HEK293 (cell line): ENCODE data around the gene MARF1.

Source experiments
- CTCF ChIA-PET: fragments of 350-600 bp; formaldehyde crosslinking; extraction: SDS; loops from one replicate; lab custom pipeline; 2021; ENCODE audit warnings: antibody characterized with exemption; lab: Yijun Ruan, JAX
- POLR2A ChIA-PET: fragments of 300-600 bp; formaldehyde crosslinking; extraction: SDS; loops from one replicate; lab custom pipeline; 2020; ENCODE audit warnings: antibody characterized with exemption, inconsistent platforms; lab: Yijun Ruan, JAX
- H3K27ac ChIP-seq: fragments of 200-500 bp; sonication (Bioruptor generic); 2 replicates; pipeline ENCODE4 v1.5.1; 2014; ENCODE audit warnings: low read depth, low read length, control low read depth, inconsistent platforms; ENCODE audit errors: extremely low read depth
- H3K36me3 ChIP-seq, 2 experiments: fragments of 200-500 bp in 1 of 2; sonication (Bioruptor generic) in 1 of 2; 1 replicate in 1 of 2; 2 replicates in 1 of 2; pipeline ENCODE4 v1.5.1; 2014 to 2017; ENCODE audit warnings: inconsistent platforms in 2 of 2, low read length in 2 of 2; ENCODE audit not compliant: control insufficient read depth in 2 of 2, insufficient read depth in 1 of 2
- H3K4me1 ChIP-seq: fragments of 200-500 bp; sonication (Bioruptor generic); 2 replicates; pipeline ENCODE4 v1.5.1; 2014; ENCODE audit warnings: mild to moderate bottlenecking, low read length, inconsistent platforms; ENCODE audit not compliant: control insufficient read depth, insufficient read depth
- H3K4me3 ChIP-seq: 2 replicates; pipeline ENCODE4 v1.5.1; 2011; ENCODE audit warnings: low read depth, mild to moderate bottlenecking, control low read depth, low read length, moderate library complexity
- H3K9me3 ChIP-seq: fragments of 200-500 bp; sonication (Bioruptor generic); 2 replicates; pipeline ENCODE4 v1.5.1; 2014; ENCODE audit warnings: low read depth, low read length, inconsistent platforms; ENCODE audit not compliant: control insufficient read depth, insufficient read depth
- RBAK ChIP-seq: fragments of 450-650 bp; formaldehyde crosslinking; IDR thresholded peaks from 2 replicates; pipeline ENCODE4 v1.5.1; 2016; ENCODE audit warnings: missing biosample characterization, missing genetic modification characterization
- REPIN1 ChIP-seq: fragments of 450-650 bp; formaldehyde crosslinking; IDR thresholded peaks from 2 replicates; pipeline ENCODE4 v1.5.1; 2017; ENCODE audit warnings: missing biosample characterization, missing genetic modification characterization, low read depth
- ZBTB26 ChIP-seq: fragments of 450-650 bp; formaldehyde crosslinking; optimal IDR thresholded peaks from 2 replicates; pipeline ENCODE3; 2016; ENCODE audit warnings: missing biosample characterization, mild to moderate bottlenecking, missing genetic modification characterization
- ZFP37 ChIP-seq: fragments of 450-650 bp; formaldehyde crosslinking; IDR thresholded peaks from 2 replicates; pipeline ENCODE4 v1.5.1; 2016; ENCODE audit warnings: missing biosample characterization, missing genetic modification characterization
- ZNF114 ChIP-seq: fragments of 450-650 bp; formaldehyde crosslinking; IDR thresholded peaks from 2 replicates; pipeline ENCODE4 v1.5.0; 2017; ENCODE audit warnings: missing biosample characterization, missing genetic modification characterization
- ZNF121 ChIP-seq: fragments of 450-650 bp; formaldehyde crosslinking; IDR thresholded peaks from 2 replicates; pipeline ENCODE4 v1.5.1; 2016; ENCODE audit warnings: missing biosample characterization, missing genetic modification characterization
- ZNF132 ChIP-seq: fragments of 450-650 bp; formaldehyde crosslinking; IDR thresholded peaks from 2 replicates; pipeline ENCODE4 v1.5.1; 2017; ENCODE audit warnings: missing biosample characterization, missing genetic modification characterization, borderline replicate concordance
- ZNF140 ChIP-seq: fragments of 450-650 bp; formaldehyde crosslinking; IDR thresholded peaks from 2 replicates; pipeline ENCODE4 v1.5.1; 2016; ENCODE audit warnings: missing biosample characterization, missing genetic modification characterization
- ZNF155 ChIP-seq: fragments of 450-650 bp; formaldehyde crosslinking; IDR thresholded peaks from 2 replicates; pipeline ENCODE4 v1.5.1; 2016; ENCODE audit warnings: missing biosample characterization, missing genetic modification characterization
- ZNF157 ChIP-seq: fragments of 450-650 bp; formaldehyde crosslinking; IDR thresholded peaks from 2 replicates; pipeline ENCODE4 v1.5.1; 2016; ENCODE audit warnings: missing biosample characterization, missing genetic modification characterization
- ZNF19 ChIP-seq: fragments of 450-650 bp; formaldehyde crosslinking; IDR thresholded peaks from 2 replicates; pipeline ENCODE4; 2016; ENCODE audit warnings: missing biosample characterization, missing genetic modification characterization, low read depth
- ZNF24 ChIP-seq: fragments of 450-650 bp; formaldehyde crosslinking; IDR thresholded peaks from 2 replicates; pipeline ENCODE4 v1.5.1; 2016; ENCODE audit warnings: missing biosample characterization, missing genetic modification characterization
- ZNF302 ChIP-seq: fragments of 450-650 bp; formaldehyde crosslinking; IDR thresholded peaks from 2 replicates; pipeline ENCODE4 v1.5.1; 2016; ENCODE audit warnings: missing biosample characterization, missing genetic modification characterization, low read depth
- ZNF350 ChIP-seq: fragments of 450-650 bp; formaldehyde crosslinking; IDR thresholded peaks from 2 replicates; pipeline ENCODE4 v1.5.0; 2017; ENCODE audit warnings: missing biosample characterization, mild to moderate bottlenecking, missing genetic modification characterization
- ZNF394 ChIP-seq: fragments of 450-650 bp; formaldehyde crosslinking; IDR thresholded peaks from 2 replicates; pipeline ENCODE4 v1.5.1; 2016; ENCODE audit warnings: missing biosample characterization, missing genetic modification characterization, mild to moderate bottlenecking, moderate library complexity, borderline replicate concordance
- ZNF426 ChIP-seq: fragments of 450-650 bp; formaldehyde crosslinking; IDR thresholded peaks from 2 replicates; pipeline ENCODE4 v1.5.1; 2017; ENCODE audit warnings: missing biosample characterization, missing genetic modification characterization, mild to moderate bottlenecking, inconsistent platforms, moderate library complexity
- ZNF433 ChIP-seq: fragments of 450-650 bp; formaldehyde crosslinking; IDR thresholded peaks from 2 replicates; pipeline ENCODE4 v1.5.1; 2016; ENCODE audit warnings: missing biosample characterization, missing genetic modification characterization, low read depth
- ZNF529 ChIP-seq: fragments of 450-650 bp; formaldehyde crosslinking; IDR thresholded peaks from 2 replicates; pipeline ENCODE4 v1.5.1; 2017; ENCODE audit warnings: missing genetic modification characterization, missing biosample characterization; ENCODE audit not compliant: insufficient replicate concordance
- ZNF555 ChIP-seq: fragments of 450-650 bp; formaldehyde crosslinking; conservative IDR thresholded peaks from 2 replicates; pipeline ENCODE4 v1.5.1; 2017; ENCODE audit warnings: missing biosample characterization, mild to moderate bottlenecking, missing genetic modification characterization, inconsistent platforms
- ZNF654 ChIP-seq: fragments of 450-650 bp; formaldehyde crosslinking; IDR thresholded peaks from 2 replicates; pipeline ENCODE4 v1.5.1; 2016; ENCODE audit warnings: low read depth, missing biosample characterization, missing genetic modification characterization
- ZNF664 ChIP-seq: fragments of 450-650 bp; formaldehyde crosslinking; IDR thresholded peaks from 2 replicates; pipeline ENCODE4 v1.5.1; 2016; ENCODE audit warnings: missing biosample characterization, missing genetic modification characterization
- ZNF670 ChIP-seq: fragments of 450-650 bp; formaldehyde crosslinking; IDR thresholded peaks from 2 replicates; pipeline ENCODE4 v1.5.1; 2016; ENCODE audit warnings: missing biosample characterization, missing genetic modification characterization, low read depth
- ZNF707 ChIP-seq: fragments of 450-650 bp; formaldehyde crosslinking; IDR thresholded peaks from 2 replicates; pipeline ENCODE4 v1.5.1; 2016; ENCODE audit warnings: missing biosample characterization, missing genetic modification characterization
- ZNF777 ChIP-seq: fragments of 450-650 bp; formaldehyde crosslinking; IDR thresholded peaks from 2 replicates; pipeline ENCODE4 v1.5.1; 2017; ENCODE audit warnings: missing biosample characterization, missing genetic modification characterization, borderline replicate concordance
- TF ChIP-seq, protein P1 (sequence below): fragments of 450-650 bp; formaldehyde crosslinking; conservative IDR thresholded peaks from 2 replicates; pipeline ENCODE4 v1.5.1; 2016; ENCODE audit warnings: low read depth, missing biosample characterization, missing genetic modification characterization
- TF ChIP-seq, protein P2 (sequence below): fragments of 450-650 bp; formaldehyde crosslinking; IDR thresholded peaks from 2 replicates; pipeline ENCODE4 v1.5.1; 2016; ENCODE audit warnings: missing biosample characterization, missing genetic modification characterization, low read depth
- TF ChIP-seq, protein P3 (sequence below): fragments of 450-650 bp; formaldehyde crosslinking; IDR thresholded peaks from 2 replicates; pipeline ENCODE4 v1.5.1; 2016; ENCODE audit warnings: missing biosample characterization, missing genetic modification characterization, low read depth

MARF1 gene

DNA sequence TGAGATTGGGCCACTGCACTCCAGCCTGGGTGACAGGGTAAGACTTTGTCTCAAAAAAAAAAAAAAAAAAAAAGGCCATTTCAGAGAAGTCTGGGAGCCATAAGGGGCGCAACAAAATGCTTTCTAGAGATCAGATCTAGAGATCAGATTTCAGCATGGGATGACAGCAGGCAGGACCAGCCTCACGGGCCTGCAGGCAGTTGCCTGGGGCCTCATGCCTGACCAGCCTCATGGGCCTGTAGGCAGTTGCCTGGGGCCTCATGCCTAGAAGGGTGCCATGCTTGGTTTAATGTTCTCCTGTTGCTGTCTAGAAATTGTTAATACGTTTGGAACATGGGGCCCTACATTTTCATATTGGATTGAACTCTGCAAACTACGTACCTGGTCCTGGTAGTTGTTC is 59.4 kb downstream of the MARF1 start (continued):
- TF ChIP-seq, protein P1, sequence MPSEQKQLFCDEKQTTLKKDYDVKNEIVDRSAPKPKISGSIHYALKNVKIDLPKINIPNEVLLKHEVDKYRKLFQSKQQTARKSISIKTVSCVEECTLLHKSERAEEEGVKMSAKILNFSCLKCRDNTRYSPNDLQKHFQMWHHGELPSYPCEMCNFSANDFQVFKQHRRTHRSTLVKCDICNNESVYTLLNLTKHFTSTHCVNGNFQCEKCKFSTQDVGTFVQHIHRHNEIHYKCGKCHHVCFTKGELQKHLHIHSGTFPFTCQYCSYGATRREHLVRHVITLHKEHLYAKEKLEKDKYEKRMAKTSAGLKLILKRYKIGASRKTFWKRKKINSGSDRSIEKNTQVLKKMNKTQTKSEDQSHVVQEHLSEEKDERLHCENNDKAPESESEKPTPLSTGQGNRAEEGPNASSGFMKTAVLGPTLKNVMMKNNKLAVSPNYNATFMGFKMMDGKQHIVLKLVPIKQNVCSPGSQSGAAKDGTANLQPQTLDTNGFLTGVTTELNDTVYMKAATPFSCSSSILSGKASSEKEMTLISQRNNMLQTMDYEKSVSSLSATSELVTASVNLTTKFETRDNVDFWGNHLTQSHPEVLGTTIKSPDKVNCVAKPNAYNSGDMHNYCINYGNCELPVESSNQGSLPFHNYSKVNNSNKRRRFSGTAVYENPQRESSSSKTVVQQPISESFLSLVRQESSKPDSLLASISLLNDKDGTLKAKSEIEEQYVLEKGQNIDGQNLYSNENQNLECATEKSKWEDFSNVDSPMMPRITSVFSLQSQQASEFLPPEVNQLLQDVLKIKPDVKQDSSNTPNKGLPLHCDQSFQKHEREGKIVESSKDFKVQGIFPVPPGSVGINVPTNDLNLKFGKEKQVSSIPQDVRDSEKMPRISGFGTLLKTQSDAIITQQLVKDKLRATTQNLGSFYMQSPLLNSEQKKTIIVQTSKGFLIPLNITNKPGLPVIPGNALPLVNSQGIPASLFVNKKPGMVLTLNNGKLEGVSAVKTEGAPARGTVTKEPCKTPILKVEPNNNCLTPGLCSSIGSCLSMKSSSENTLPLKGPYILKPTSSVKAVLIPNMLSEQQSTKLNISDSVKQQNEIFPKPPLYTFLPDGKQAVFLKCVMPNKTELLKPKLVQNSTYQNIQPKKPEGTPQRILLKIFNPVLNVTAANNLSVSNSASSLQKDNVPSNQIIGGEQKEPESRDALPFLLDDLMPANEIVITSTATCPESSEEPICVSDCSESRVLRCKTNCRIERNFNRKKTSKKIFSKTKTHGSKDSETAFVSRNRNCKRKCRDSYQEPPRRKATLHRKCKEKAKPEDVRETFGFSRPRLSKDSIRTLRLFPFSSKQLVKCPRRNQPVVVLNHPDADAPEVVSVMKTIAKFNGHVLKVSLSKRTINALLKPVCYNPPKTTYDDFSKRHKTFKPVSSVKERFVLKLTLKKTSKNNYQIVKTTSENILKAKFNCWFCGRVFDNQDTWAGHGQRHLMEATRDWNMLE: no peak
- no peak for TF ChIP-seq ZFP37 (tag by site-specific recombination)
- TF ChIP-seq RBAK: no peak
- TF ChIP-seq ZNF24: no peak
- TF ChIP-seq ZNF529: no peak
- TF ChIP-seq ZNF555 (tag by site-specific recombination): no peak
- TF ChIP-seq REPIN1 (tag by site-specific recombination): no peak
- TF ChIP-seq, all 188 proteins: peak for 0

GRCh38 chr16:15581127-15581815 is 61.7 kb downstream of the MARF1 start:
- Histone ChIP-seq H3K4me1 (no peaks in the 10 kb centered on the region), H3K9me3 (no peaks in the 10 kb centered on the region), H3K27ac (no peak overlapping the region), H3K4me3 (no peak overlapping the region), H3K36me3 (no peaks in the 10 kb centered on the region)
- TF ChIP-seq ZNF132 (tag by site-specific recombination) (no peak), ZNF121 (no peak), ZNF707 (tag by site-specific recombination) (no peak), ZNF155 (tag by site-specific recombination) (no peak), ZNF114 (tag by site-specific recombination) (no peak), ZNF394 (tag by site-specific recombination) (no peak), ZNF140 (tag by site-specific recombination) (no peak), ZNF157 (tag by site-specific recombination) (no peak), ZNF433 (tag by site-specific recombination) (no peak), ZNF777 (tag by site-specific recombination) (no peak), ZBTB26 (no peak), ZNF654 (tag by site-specific recombination) (no peak), ZNF19 (tag by site-specific recombination) (no peak), ZNF302 (no peak), ZNF350 (tag by site-specific recombination) (no peak), ZNF426 (tag by site-specific recombination) (no peak), ZNF664 (no peak), ZNF670 (tag by site-specific recombination) (no peak)
- TF ChIP-seq, protein P2, sequence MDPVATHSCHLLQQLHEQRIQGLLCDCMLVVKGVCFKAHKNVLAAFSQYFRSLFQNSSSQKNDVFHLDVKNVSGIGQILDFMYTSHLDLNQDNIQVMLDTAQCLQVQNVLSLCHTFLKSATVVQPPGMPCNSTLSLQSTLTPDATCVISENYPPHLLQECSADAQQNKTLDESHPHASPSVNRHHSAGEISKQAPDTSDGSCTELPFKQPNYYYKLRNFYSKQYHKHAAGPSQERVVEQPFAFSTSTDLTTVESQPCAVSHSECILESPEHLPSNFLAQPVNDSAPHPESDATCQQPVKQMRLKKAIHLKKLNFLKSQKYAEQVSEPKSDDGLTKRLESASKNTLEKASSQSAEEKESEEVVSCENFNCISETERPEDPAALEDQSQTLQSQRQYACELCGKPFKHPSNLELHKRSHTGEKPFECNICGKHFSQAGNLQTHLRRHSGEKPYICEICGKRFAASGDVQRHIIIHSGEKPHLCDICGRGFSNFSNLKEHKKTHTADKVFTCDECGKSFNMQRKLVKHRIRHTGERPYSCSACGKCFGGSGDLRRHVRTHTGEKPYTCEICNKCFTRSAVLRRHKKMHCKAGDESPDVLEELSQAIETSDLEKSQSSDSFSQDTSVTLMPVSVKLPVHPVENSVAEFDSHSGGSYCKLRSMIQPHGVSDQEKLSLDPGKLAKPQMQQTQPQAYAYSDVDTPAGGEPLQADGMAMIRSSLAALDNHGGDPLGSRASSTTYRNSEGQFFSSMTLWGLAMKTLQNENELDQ: no peak
- TF ChIP-seq, protein P3, sequence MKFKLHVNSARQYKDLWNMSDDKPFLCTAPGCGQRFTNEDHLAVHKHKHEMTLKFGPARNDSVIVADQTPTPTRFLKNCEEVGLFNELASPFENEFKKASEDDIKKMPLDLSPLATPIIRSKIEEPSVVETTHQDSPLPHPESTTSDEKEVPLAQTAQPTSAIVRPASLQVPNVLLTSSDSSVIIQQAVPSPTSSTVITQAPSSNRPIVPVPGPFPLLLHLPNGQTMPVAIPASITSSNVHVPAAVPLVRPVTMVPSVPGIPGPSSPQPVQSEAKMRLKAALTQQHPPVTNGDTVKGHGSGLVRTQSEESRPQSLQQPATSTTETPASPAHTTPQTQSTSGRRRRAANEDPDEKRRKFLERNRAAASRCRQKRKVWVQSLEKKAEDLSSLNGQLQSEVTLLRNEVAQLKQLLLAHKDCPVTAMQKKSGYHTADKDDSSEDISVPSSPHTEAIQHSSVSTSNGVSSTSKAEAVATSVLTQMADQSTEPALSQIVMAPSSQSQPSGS: no peak
- ChIA-PET POLR2A (no interaction called here), CTCF (interaction anchor here (0.6 kb wide), 2 partner anchors 22 to 62 kb away, joined by 4 read pairs; partner anchors contain the start of gene MARF1)
